ENCODE data around the gene FRY.

The FRY gene

DNA sequence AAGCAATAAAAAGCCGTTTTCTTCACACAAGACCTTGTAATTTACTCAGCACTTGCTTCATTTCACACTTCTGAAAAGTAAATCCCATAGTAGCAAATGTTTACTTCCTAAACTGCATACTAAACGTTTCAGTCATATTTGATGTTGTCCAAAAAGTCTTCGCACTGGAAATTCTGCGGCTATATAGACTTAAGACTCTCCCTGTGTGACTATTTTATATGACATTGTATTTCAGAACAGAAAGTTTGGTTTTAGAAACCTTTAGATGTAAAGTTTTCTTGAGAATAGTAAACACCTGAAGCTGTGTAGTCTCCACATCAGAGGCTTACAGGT lies 254.0 kb downstream of the FRY start:
- Histone ChIP-seq H3K4me2 (no peak overlapping the region), H3K27me3 (no peaks in the 10 kb centered on the region), H3K27ac (no peak overlapping the region), H3K4me1 (no peaks in the 10 kb centered on the region), H3K4me3 (no peak overlapping the region), H4K20me1 (no peaks in the 10 kb centered on the region), H3K9me3 (no peaks in the 10 kb centered on the region), H3K9ac (no peak overlapping the region), H3K36me3 (no peaks in the 10 kb centered on the region)
- no peak for TF ChIP-seq Cebpa-rat (IDR thresholded peaks at IDR 0.05)

DNA sequence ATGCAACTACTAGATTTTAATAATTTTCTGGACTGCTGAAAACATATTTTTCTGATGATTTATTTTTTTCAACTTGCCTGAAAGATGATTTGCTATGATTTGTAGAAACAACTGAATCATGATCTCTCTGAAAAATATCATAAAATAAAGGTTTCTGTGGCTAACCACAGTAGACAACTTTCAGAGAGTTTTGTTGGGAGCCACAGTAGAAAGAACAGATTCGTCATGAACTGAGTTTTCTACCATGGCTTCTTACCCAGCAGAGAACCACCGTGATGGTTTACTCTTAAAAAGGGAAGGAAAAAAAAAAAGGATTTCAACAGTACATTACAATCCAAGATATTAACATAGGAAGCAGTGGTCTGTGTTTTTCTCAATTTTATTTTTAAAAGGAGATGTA lies 265.6 kb downstream of the FRY start:
- Histone ChIP-seq H3K9ac (no peak overlapping the region), H3K27me3 (no peaks in the 10 kb centered on the region), H4K20me1 (no peaks in the 10 kb centered on the region), H3K4me3 (no peak overlapping the region), H3K27ac (no peak overlapping the region), H3K36me3 (no peaks in the 10 kb centered on the region), H3K4me2 (no peak overlapping the region), H3K9me3 (no peaks in the 10 kb centered on the region), H3K4me1 (no peaks in the 10 kb centered on the region)
- TF ChIP-seq Cebpa-rat (IDR thresholded peaks at IDR 0.05) = no peak

- Histone ChIP-seq H3K4me3 (no peak overlapping the region), H3K27ac (no peak overlapping the region), H3K36me3 (no peaks in the 10 kb centered on the region), H4K20me1 (no peaks in the 10 kb centered on the region), H3K4me2 (no peak overlapping the region), H3K9ac (no peak overlapping the region), H3K27me3 (no peaks in the 10 kb centered on the region), H3K4me1 (no peaks in the 10 kb centered on the region), H3K9me3 (no peaks in the 10 kb centered on the region)
- TF ChIP-seq Cebpa-rat (IDR thresholded peaks at IDR 0.05) = no peak
Measured at GRCh38 chr13:32298695-32299094, 267.1 kb downstream of the FRY start.

DNA sequence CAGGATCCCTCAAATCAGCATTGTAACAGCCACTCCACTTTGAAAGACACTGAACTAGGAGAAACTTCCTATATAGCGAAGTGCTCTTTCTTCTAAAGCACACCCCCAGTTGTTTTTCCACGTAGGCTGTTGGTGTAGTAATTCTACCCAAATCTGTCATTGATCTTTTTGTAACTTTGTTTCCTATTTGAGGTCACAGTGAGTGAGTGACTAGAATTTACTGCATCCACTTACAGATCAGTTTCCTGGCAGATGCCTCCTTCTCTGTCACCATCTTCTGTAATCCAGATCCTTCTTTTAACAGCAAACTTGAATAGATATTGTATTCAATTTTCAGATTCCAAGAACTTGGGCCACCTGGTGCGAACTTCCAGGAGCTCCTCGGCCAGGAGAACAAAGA lies 268.3 kb downstream of the FRY start:
- Histone ChIP-seq H3K27me3 (no peaks in the 10 kb centered on the region), H3K4me1 (no peaks in the 10 kb centered on the region), H3K4me2 (no peak overlapping the region), H3K36me3 (no peaks in the 10 kb centered on the region), H3K27ac (no peak overlapping the region), H4K20me1 (no peaks in the 10 kb centered on the region), H3K4me3 (no peak overlapping the region), H3K9ac (no peak overlapping the region), H3K9me3 (no peaks in the 10 kb centered on the region)
- no peak for TF ChIP-seq Cebpa-rat (IDR thresholded peaks at IDR 0.05)

GRCh38 chr13:32300406-32300805 lies 268.8 kb downstream of the FRY start:
- H3K27me3 ChIP-seq = no peaks in the 10 kb centered on the region
- no peak for TF ChIP-seq Cebpa-rat (IDR thresholded peaks at IDR 0.05)
- no peaks in the 10 kb centered on the region for H4K20me1 ChIP-seq
- H3K9ac ChIP-seq = no peak overlapping the region
- H3K9me3 ChIP-seq = no peaks in the 10 kb centered on the region
- no peak overlapping the region for H3K4me2 ChIP-seq
- H3K4me1 ChIP-seq = no peaks in the 10 kb centered on the region
- H3K4me3 ChIP-seq = no peak overlapping the region
- H3K27ac ChIP-seq = no peak overlapping the region
- no peaks in the 10 kb centered on the region for H3K36me3 ChIP-seq

DNA sequence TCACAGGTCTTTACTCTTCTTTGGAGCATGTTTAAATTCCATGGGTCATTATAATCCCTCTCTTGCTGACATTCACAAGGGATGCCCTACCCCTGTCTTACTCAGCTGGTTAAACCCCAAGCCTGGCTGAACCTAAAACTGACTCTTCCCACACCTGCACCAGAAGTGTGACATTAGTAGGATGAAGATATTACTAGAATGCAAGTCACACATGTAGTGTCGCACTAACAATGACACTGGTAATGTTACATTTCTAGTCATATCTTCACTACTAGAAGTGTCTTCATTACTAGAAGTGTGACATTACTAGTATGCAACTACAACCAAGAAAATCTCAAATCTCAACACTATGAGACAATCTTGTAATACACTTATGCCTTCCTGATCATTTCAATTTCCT lies 269.3 kb downstream of the FRY start:
- no peak overlapping the region for H3K4me3 ChIP-seq
- no peaks in the 10 kb centered on the region for H3K9me3 ChIP-seq
- H3K27me3 ChIP-seq = no peaks in the 10 kb centered on the region
- no peak for TF ChIP-seq Cebpa-rat (IDR thresholded peaks at IDR 0.05)
- H4K20me1 ChIP-seq = no peaks in the 10 kb centered on the region
- no peaks in the 10 kb centered on the region for H3K36me3 ChIP-seq
- no peaks in the 10 kb centered on the region for H3K4me1 ChIP-seq
- H3K27ac ChIP-seq = no peak overlapping the region
- no peak overlapping the region for H3K9ac ChIP-seq
- no peak overlapping the region for H3K4me2 ChIP-seq

DNA sequence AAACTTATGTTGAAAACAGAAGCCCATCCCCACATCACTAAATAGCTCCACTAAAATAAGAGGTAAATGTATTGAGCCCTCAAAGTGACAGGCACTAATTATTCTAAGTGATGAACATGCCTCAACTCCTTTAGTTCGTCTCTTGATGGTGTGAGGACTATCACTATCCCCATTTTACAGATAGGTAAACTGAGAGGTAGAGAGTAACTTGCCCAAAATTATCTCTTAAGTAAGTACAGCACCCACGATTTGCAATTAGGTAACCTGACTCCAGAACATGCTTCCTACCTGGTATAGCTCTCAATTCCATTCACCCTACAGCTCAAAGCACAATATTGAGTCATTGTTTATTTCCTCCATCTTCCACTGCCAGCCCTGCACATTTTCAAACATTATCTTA lies 270.9 kb downstream of the FRY start:
- Histone ChIP-seq H4K20me1 (no peaks in the 10 kb centered on the region), H3K9ac (no peak overlapping the region), H3K9me3 (no peaks in the 10 kb centered on the region), H3K4me2 (no peak overlapping the region), H3K36me3 (no peaks in the 10 kb centered on the region), H3K27me3 (no peaks in the 10 kb centered on the region), H3K4me1 (no peaks in the 10 kb centered on the region), H3K4me3 (no peak overlapping the region), H3K27ac (no peak overlapping the region)
- no peak for TF ChIP-seq Cebpa-rat (IDR thresholded peaks at IDR 0.05)

- TF ChIP-seq Cebpa-rat (IDR thresholded peaks at IDR 0.05) = no peak
- Histone ChIP-seq H3K27ac (no peak overlapping the region), H3K9me3 (no peaks in the 10 kb centered on the region), H4K20me1 (no peaks in the 10 kb centered on the region), H3K9ac (no peak overlapping the region), H3K4me1 (peaks cover 18% of the 10 kb centered on the region), H3K4me3 (no peak overlapping the region), H3K36me3 (no peaks in the 10 kb centered on the region), H3K4me2 (no peak overlapping the region), H3K27me3 (no peaks in the 10 kb centered on the region)
Measured at GRCh38 chr13:32305646-32306045, 274.1 kb downstream of the FRY start.

- no peaks in the 10 kb centered on the region for H3K36me3 ChIP-seq
- peaks cover 20% of the 10 kb centered on the region for H3K4me1 ChIP-seq
- H3K4me2 ChIP-seq = peak overlapping the region; percentile 38
- no peak overlapping the region for H3K4me3 ChIP-seq
- H3K9me3 ChIP-seq = peaks cover 3% of the 10 kb centered on the region; the same call in 1 of the 2 replicates
- H4K20me1 ChIP-seq = no peaks in the 10 kb centered on the region
- TF ChIP-seq Cebpa-rat (IDR thresholded peaks at IDR 0.05) = no peak
- no peak overlapping the region for H3K9ac ChIP-seq
- H3K27me3 ChIP-seq = no peaks in the 10 kb centered on the region
- H3K27ac ChIP-seq = no peak overlapping the region; the same call in 1 of the 2 replicates
Measured at GRCh38 chr13:32309312-32310133, 277.9 kb downstream of the FRY start.

GRCh38 chr13:32310134-32310706 lies 278.6 kb downstream of the FRY start:
- H3K4me2 ChIP-seq = 0 out of 2 replicates have a peak overlapping the region, but pooled peaks have one; percentile 38

More at GRCh38 chr13:32310134-32310706, 278.6 kb downstream of the FRY start:
- no peaks in the 10 kb centered on the region for H3K36me3 ChIP-seq
- no peak overlapping the region for H3K9ac ChIP-seq
- H3K27me3 ChIP-seq = no peaks in the 10 kb centered on the region
- H3K4me3 ChIP-seq = no peak overlapping the region
- no peak overlapping the region for H3K27ac ChIP-seq
- no peak for TF ChIP-seq Cebpa-rat (IDR thresholded peaks at IDR 0.05)
- H3K9me3 ChIP-seq = peaks cover 5% of the 10 kb centered on the region; the same call in 1 of the 2 replicates
- no peaks in the 10 kb centered on the region for H4K20me1 ChIP-seq
- peaks cover 26% of the 10 kb centered on the region for H3K4me1 ChIP-seq
